KOPT-K1 (cell line): ENCODE data around the gene CIART.

Experiments used
- H3K27ac ChIP-seq: fragments of 200-600 bp; sonication (generic); 2 replicates; pipeline ENCODE4 v1.5.1; 2016; ENCODE audit warnings: antibody characterized with exemption, mild to moderate bottlenecking, low read depth, low read length; ENCODE audit not compliant: poor library complexity, severe bottlenecking
- H3K36me3 ChIP-seq: fragments of 200-600 bp; sonication (generic); 2 replicates; pipeline ENCODE4 v1.5.1; 2017; ENCODE audit warnings: antibody characterized with exemption, mild to moderate bottlenecking, low read length, moderate library complexity; ENCODE audit not compliant: insufficient read depth
- H3K9me3 ChIP-seq: fragments of 200-600 bp; sonication (generic); 2 replicates; pipeline ENCODE4 v1.5.1; 2017; ENCODE audit warnings: antibody characterized with exemption, low read length, mild to moderate bottlenecking; ENCODE audit not compliant: insufficient read depth, poor library complexity, severe bottlenecking

The CIART gene

GRCh38 chr1:150256554-150257341, 25.6 kb upstream of the CIART start:
- no peak overlapping the region for H3K27ac ChIP-seq
- H3K9me3 ChIP-seq = no peaks in the 10 kb centered on the region
- H3K36me3 ChIP-seq = no peaks in the 10 kb centered on the region

GRCh38 chr1:150257624-150258585, 24.4 kb upstream of the CIART start, which contains the start of gene CA14:
Gene CA14 (plus strand): TSS chr1:150257774. CDS start chr1:150258129, 355 bp downstream.
- H3K27ac ChIP-seq = no peak within 1 kb of the TSS

DNA sequence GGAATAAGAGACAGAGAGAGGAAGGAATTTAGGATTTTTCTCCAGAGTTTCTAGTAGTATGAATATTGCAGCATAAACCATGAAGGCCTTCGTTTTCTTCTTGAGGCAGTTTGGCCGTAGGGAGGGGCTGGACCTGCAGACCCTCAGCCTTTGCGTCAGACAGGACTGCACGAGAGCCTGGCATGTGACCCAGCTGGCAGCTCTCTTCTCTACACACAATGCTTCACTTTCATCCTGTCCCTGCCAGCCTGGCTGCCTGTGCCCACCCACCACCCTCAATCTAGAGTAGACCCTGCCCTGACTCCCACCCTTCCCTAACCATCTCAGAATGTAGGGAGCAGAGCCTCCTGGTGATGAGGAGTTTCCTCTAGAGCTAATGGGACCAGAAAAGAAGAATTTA, 23.1 kb upstream of the CIART start:
- Histone ChIP-seq H3K27ac (no peak overlapping the region), H3K9me3 (no peaks in the 10 kb centered on the region), H3K36me3 (peaks cover 1% of the 10 kb centered on the region; the same call in 1 of the 2 replicates)

More at GRCh38 chr1:150257624-150258585, 24.4 kb upstream of the CIART start, which contains the start of gene CA14:
- no peaks in the 10 kb centered on the region for H3K9me3 ChIP-seq
- no peaks in the 10 kb centered on the region for H3K36me3 ChIP-seq

DNA sequence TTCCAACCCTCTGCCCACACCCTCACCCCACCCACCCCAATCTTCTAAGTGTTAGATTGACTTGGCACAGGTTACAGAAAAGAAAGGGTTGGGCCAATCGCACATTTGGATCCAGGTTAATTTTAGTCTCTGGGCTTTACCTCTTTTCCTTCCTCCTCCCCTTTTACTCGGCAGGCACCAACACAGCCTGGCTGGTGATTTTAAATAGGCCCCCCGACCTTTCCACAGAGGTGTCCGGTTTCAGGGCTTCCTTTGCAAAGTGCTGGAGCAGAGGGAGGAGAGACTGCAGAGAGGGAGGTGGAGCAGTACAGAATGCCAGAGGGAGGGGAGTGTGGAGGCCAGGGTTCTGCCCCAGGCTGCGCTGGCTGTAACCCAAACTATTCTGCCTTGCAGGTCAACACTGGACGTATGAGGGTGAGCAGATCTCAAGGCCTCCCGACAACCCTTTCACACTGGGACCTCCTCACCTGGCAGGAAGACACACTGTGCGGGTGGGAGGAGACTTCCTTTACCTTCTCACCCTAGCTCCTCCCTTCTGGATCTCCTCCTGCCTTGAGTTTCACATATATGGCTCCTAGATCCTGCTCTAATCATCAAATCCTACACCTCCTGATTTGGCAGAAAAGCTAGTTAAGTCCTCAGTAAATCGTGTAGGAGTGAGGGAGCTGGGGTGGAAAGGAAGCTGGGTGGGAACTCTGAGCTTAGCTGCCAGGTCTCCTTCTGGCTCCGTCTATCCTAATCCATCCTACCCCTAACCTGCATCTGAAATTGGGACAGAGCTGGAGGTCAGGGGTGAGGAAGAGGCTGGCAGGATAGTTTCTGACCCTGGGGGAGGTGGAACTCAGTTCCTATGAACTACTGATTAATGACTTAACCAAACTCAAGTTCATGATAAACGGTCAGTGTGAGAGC, 22.3 kb upstream of the CIART start:
- Histone ChIP-seq H3K36me3 (peaks cover 9% of the 10 kb centered on the region), H3K27ac (no peak overlapping the region)

DNA sequence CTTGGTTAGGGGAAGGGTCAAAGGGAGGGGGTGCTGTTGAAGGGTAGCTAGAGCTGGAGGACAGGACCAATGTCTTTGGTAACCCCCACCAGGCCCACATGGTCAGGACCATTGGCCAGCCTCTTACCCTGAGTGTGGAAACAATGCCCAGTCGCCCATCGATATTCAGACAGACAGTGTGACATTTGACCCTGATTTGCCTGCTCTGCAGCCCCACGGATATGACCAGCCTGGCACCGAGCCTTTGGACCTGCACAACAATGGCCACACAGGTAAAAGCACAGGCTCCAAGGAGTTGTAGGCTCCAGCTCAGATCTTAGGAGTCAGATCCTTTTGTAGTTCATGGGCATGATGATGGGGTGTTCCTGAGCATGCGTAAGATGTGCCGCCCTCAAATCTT, 21.0 kb upstream of the CIART start:
- Histone ChIP-seq H3K27ac (no peak overlapping the region), H3K36me3 (peaks cover 23% of the 10 kb centered on the region), H3K9me3 (no peaks in the 10 kb centered on the region)

More for the DNA sequence above, 22.3 kb upstream of the CIART start:
- H3K9me3 ChIP-seq = no peaks in the 10 kb centered on the region

DNA sequence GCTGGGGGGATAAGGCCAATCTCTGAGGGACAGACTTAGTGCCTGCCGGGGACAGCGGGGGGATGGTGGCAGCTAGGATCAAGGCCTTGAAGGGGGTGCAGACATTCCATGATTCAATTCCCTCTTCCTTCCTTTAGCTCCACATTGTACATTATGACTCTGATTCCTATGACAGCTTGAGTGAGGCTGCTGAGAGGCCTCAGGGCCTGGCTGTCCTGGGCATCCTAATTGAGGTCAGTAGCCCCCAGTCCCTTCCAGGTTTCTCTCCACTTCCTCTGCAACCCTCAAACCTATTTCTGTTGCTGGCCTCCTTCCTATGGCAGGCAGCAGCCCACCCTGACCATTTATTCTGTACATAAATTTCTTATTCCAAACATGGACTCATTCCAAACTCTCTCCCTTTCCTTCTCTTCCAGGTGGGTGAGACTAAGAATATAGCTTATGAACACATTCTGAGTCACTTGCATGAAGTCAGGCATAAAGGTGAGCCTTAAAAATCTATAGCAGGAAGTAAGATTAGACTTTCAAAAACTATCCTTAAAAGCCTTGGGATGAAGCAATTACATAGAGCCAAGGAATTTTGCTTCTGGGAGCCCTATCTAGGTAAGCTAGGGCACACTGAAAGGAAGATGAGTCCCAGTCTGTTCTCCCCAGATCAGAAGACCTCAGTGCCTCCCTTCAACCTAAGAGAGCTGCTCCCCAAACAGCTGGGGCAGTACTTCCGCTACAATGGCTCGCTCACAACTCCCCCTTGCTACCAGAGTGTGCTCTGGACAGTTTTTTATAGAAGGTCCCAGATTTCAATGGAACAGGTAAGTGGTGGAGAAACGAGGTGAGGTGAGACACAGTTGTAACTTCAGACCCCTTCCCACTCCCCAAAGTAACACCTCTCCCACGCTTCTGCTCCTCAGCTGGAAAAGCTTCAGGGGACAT, 19.7 kb upstream of the CIART start:
- no peaks in the 10 kb centered on the region for H3K9me3 ChIP-seq
- peaks cover 34% of the 10 kb centered on the region for H3K36me3 ChIP-seq
- no peak overlapping the region for H3K27ac ChIP-seq

DNA sequence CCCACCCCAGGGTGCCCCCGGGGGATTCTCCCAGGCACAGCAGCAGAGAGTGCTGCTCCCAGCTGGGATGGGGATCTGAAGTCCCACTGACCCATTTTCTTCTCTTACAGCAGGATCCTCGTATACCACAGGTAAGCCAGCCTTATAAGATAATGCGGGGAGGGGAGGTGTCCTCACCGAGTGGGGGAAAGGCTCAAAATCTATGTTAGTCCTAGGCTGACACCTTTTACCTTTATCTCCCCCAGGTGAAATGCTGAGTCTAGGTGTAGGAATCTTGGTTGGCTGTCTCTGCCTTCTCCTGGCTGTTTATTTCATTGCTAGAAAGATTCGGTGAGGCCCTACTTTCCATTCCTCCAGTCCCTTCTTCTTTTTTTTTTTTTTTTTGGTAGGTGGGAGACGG, 18.8 kb upstream of the CIART start:
- Histone ChIP-seq H3K27ac (no peak overlapping the region), H3K36me3 (peaks cover 34% of the 10 kb centered on the region)

DNA sequence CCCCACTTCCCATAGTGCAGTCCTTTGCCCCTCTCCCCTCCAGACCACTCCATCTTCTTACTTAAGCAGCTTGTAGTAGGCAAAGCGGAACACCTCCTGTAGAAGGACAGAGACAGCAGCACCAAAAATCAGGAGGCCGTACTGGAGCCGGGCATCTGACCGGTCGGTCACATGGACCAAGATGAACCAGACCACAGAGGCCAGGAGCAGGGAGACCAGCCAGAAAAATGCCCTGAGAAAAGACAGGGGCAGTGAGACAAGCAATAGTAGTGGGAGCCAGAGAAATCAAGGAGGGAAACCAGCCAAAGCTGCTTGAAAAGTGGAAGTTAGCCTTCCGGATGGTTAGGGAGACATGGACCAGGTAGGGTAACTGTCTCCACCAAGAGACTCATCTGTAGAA, 14.5 kb upstream of the CIART start:
- Histone ChIP-seq H3K9me3 (no peaks in the 10 kb centered on the region), H3K27ac (peak overlapping the region; percentile 89)

More for the DNA sequence above, 18.8 kb upstream of the CIART start:
- H3K9me3 ChIP-seq = no peaks in the 10 kb centered on the region

GRCh38 chr1:150268340-150268704, 14.0 kb upstream of the CIART start:
- Histone ChIP-seq H3K9me3 (no peaks in the 10 kb centered on the region), H3K27ac (peak overlapping the region; percentile 89), H3K36me3 (peaks cover 34% of the 10 kb centered on the region)

More for the DNA sequence above, 14.5 kb upstream of the CIART start:
- H3K36me3 ChIP-seq = peaks cover 34% of the 10 kb centered on the region

- no peaks in the 10 kb centered on the region for H3K9me3 ChIP-seq
- H3K36me3 ChIP-seq = peaks cover 34% of the 10 kb centered on the region
- H3K27ac ChIP-seq = peak within 1 kb of the TSS; percentile 89
Observed at GRCh38 chr1:150268705-150269403, 13.5 kb upstream of the CIART start, which contains the start of gene APH1A. Gene APH1A (minus strand): TSS chr1:150269016. CDS start chr1:150268810, 206 bp downstream.

GRCh38 chr1:150269451-150269850, 12.9 kb upstream of the CIART start:
- H3K27ac ChIP-seq = peak overlapping the region; percentile 89

DNA sequence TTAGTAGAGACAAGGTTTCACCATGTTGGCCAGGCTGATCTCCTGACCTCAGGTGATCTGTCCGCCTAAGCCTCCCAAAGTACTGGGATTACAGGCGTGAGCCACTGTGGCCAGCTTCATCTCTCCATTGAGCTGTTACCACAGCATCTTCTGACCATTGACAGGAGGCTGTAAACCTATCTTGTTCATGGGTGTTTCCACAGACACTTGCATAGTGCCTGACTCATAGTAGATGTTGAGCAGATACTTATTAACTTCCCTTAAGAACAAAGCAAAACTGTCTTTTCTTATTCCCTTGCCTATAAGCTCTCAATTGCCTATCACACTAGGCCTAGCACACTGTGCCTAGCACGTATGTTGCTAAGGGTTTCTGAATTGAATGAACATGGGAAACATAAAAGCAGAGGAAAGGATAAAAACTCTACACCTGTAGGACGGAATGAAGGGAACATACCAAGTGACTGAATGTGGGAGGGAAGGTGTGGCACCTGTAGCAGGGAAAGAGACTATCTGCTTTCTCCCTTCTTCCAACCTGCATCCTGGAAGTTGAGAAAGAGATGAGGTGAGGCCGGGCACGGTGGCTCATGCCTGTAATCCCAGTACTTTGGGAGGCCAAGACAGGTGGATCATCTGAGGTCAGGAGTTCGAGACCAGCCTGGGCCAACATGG, 10.9 kb upstream of the CIART start:
- Histone ChIP-seq H3K27ac (no peak overlapping the region), H3K36me3 (peaks cover 11% of the 10 kb centered on the region), H3K9me3 (no peaks in the 10 kb centered on the region)

More at GRCh38 chr1:150269451-150269850, 12.9 kb upstream of the CIART start:
- Histone ChIP-seq H3K9me3 (no peaks in the 10 kb centered on the region), H3K36me3 (peaks cover 31% of the 10 kb centered on the region)
